ENCODE measurements around the gene CHST3.

CHST3 gene

DNA sequence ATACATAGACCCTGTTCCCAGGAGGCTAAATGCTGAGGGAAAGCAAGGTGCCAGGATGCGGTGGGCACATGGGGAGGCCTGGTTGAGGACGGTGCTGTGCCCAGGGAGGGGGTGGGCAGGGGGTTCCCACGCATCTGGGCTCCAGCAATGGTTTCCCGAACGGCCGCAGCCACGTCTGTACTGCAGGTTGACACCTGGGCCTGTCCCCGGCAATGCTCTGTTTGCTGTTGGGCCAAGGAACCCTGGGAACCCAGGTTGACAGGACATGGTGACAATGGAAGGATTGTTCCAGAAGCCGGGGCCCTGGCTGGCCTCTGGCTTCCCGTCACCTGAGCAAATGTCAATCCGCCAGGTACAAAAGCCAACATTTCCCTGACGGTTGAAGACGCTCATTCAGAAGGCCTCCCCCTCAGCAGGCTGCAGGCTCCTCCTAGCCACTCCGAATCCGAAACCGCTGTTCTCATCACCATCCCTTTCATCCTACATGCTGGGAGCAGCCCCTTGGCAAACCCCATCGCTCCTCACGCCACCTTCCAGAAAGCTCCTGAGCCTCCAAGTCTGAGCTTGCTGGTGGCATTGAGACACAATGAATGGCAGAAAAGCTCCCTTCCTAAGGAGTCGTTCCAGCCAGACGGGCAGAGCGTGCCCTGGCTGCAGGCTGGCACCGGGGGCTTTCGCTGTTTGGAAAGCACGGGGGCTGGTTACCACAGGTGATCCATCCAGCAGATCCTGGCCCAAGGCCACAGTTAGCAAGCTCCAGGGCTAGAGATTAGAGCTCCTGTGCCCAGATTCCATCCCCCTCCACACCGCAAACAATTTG, 92.9 kb downstream of the CHST3 start:
- no peak for DNase-seq (ENCODE audit: low read depth)

GRCh38 chr10:72058347-72058898, 94.2 kb downstream of the CHST3 start:
- no peak for DNase-seq (ENCODE audit: low read depth)

DNA sequence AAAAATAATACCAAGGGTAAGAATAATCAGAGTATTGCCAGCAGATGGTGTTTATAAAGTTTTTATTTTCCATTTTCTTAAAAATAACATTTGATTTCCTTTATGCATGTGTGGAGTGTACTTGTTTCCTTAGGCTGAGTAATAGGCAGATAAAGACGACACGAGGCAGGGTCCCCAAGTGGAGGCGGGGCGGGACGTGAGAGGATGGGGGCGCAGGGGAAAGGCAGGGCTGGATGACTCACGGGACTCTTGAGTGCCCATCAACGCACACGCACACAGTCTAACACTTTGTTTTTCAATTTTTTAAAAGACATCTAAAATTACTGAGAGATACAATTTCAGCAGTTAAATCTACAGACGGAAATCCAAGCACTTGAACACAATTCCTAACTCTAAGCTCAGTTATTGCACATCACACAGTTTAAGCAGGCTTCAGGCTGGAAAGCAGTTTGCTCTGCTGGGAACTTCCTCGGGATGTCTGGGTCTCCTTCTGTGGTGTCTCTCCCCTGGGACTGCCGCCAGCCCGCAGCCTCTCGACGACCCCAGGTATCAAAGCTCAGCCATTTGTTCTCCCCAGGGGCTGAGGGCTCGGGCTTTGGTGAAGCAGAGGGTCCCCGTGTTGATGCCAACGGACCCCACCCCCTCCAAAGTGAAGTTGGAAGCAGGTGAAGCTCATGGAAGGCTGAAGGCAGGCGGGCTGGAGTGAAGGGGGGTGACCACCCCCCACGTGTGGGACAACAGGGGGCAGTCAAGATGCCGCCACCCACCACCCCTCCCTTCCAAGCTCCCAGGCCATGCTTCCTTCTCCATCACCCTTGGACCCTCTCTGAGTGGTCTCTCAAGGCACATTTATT, 95.0 kb downstream of the CHST3 start:
- DNase-seq (ENCODE audit: low read depth), result no peak

DNA sequence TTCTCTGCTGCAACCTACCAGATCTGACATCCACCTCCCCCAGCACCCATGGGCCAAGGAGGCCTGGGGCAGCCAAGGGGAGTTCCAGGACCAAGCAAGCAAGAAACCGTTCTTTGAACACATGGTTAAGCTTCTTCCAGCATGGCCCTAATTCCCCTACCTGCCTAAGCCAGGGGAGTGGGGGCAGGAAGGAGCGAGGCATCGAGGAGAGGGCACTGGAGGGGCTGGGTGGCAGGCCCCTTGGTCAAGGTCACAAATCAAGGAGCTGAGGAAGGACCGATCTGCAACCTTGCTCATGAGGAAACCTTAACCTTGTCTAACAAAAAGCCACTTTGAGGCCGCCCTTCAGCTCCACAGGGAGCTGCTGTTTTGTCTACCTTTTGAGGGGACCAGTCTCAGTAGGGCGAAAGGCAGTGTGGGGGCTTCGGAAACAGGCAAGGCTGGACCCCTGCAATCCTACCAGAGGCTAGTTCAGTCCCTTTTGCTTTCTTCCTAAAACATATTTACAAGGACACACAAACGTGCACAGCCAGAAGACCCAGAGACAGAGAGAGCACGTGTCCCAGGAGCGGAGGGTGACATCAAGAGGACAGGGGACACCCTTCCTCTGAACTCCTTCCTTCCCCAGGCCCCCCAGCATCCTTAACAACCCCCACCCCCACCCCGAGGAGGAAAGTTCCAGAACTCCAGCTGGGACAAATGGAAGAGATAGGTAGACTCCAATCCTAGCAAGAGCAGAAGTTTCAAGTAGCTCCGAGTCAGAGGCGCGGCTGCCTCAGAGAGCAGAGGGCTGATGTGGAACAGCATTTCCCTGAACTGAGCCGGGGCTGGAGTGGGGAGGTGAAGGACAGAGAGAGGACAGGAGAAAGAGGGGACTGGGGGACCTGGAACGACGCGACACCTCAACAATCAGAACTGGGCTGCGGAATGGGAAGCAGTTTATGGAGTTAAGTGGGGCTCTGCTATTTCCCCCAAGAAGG, 95.9 kb downstream of the CHST3 start:
- no peak for DNase-seq (ENCODE audit: low read depth)

- DNase-seq (ENCODE audit: low read depth), result no peak
These were observed 97.3 kb downstream of the CHST3 start for GRCh38 chr10:72061491-72061890.

- no peak for DNase-seq (ENCODE audit: low read depth)
These were observed 97.7 kb downstream of the CHST3 start for GRCh38 chr10:72061930-72062329.

DNA sequence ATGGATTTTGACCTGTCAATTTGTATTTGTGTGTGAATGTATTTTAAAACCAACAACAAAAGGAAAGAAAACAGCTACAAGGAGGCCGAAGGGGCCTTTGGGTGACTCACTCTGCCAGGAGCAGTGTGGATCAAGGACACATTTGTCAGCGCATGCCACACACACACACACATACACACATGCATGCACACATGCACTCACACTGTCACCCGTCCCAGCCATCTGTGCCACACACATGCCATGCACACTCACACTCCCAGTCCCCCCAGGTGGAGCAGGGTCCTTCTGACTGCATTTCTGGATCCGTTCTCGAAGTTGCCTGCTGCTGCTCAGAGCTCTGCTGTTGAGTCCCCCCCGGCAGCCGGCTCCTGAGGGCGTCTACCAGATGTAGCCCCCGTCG, 98.2 kb downstream of the CHST3 start:
- DNase-seq (ENCODE audit: low read depth), result no peak

All from GM04503 (cell line).